Endothelial cell of umbilical vein (primary cell): ENCODE results near the gene DGLUCY. TPM values are rescaled to one million over a fixed set of nuclear protein-coding genes. Genes with fewer than 3 reads are reported as not detected.
A peak's percentile ranks its signal among the peaks of the same experiment; 100 is the strongest.

Experiments
- BruUV-seq: library from RNA; stranded (reverse); fragments of 400-500 nt; replicated peaks from 2 replicates; lab custom pipeline; 2021; lab: Mats Ljungman, UMichigan
- CTCF ChIA-PET: fragments of 300-600, 350-600 bp; sonication (Branson Sonifier 250); formaldehyde crosslinking; loops from one replicate; lab custom pipeline; 2021; ENCODE audit warnings: antibody characterized with exemption, inconsistent platforms; lab: Charles Lee
- POLR2A ChIA-PET: fragments of 300-600, 350-600 bp; sonication (Branson Sonifier 250); formaldehyde crosslinking; loops from one replicate; lab custom pipeline; 2021; ENCODE audit warnings: antibody characterized with exemption, inconsistent platforms; lab: Charles Lee
- DNase-seq: peaks from one replicate; pipeline ENCODE4 v3.0.0-alpha.2; 2011; ENCODE audit warnings: low read depth, low spot score
- FAIRE-seq: peaks from 2 replicates; lab custom pipeline; 2011; peaks lifted over from hg19 to GRCh38; lab: Jason Lieb, UNC
- H2AFZ ChIP-seq: 2 replicates; pipeline ENCODE4 v1.6.0; 2012; ENCODE audit warnings: low read depth, low read length, control low read depth, inconsistent platforms
- H3K27ac ChIP-seq: 2 replicates; pipeline ENCODE4 v1.5.1; 2011; ENCODE audit warnings: low read depth, mild to moderate bottlenecking, control low read depth, low read length, moderate library complexity; ENCODE audit not compliant: insufficient read depth
- H3K27me3 ChIP-seq, 2 experiments: 2 replicates each; pipeline versions ENCODE4 v1.6.0 to v1.6.1; 2011; ENCODE audit warnings: low read length in 2 of 2, mixed read lengths in 1 of 2; ENCODE audit not compliant: control insufficient read depth in 2 of 2, insufficient read depth in 2 of 2
- H3K36me3 ChIP-seq, 2 experiments: 2 replicates in 1 of 2; 3 replicates in 1 of 2; pipeline ENCODE4 v1.5.1; 2011; ENCODE audit warnings: low read length in 2 of 2, mild to moderate bottlenecking in 1 of 2, moderate library complexity in 1 of 2; ENCODE audit not compliant: control insufficient read depth in 2 of 2, insufficient read depth in 2 of 2; ENCODE audit errors: extremely low read depth in 1 of 2
- H3K4me1 ChIP-seq: 3 replicates; pipeline ENCODE4 v1.5.1; 2011; ENCODE audit warnings: mild to moderate bottlenecking, low read length; ENCODE audit not compliant: control insufficient read depth, insufficient read depth; ENCODE audit errors: extremely low read depth
- H3K4me2 ChIP-seq: 2 replicates; pipeline ENCODE4 v1.6.1; 2011; ENCODE audit warnings: low read length, control low read depth, mixed read lengths; ENCODE audit not compliant: insufficient read depth
- H3K4me3 ChIP-seq, 3 experiments: fragments of 200-600 bp in 1 of 3; sonication (generic), shearing (Covaris generic) in 1 of 3; replicated peaks in 1 of 3; 2 replicates each; pipeline ENCODE4 v1.5.1; 2011 to 2016; ENCODE audit warnings: control low read depth in 3 of 3, low read length in 3 of 3, mild to moderate bottlenecking in 2 of 3, inconsistent platforms in 1 of 3, low read depth in 1 of 3, moderate library complexity in 1 of 3; ENCODE audit not compliant: insufficient read depth in 1 of 3
- H3K79me2 ChIP-seq: 2 replicates; pipeline ENCODE4 v1.6.0; 2012; ENCODE audit warnings: low read length, inconsistent platforms; ENCODE audit not compliant: control insufficient read depth, insufficient read depth
- H3K9ac ChIP-seq: replicated peaks from 2 replicates; pipeline ENCODE3; 2011; ENCODE audit warnings: low read length, control low read depth; ENCODE audit not compliant: insufficient read depth; ENCODE audit errors: extremely low read depth
- H3K9me1 ChIP-seq: replicated peaks from 3 replicates; pipeline ENCODE4 v1.6.0; 2011; ENCODE audit warnings: mild to moderate bottlenecking, low read length; ENCODE audit not compliant: control insufficient read depth, insufficient read depth; ENCODE audit errors: extremely low read depth
- H3K9me3 ChIP-seq: replicated peaks from 2 replicates; pipeline ENCODE4 v1.5.1; 2012; ENCODE audit warnings: low read length, inconsistent platforms; ENCODE audit not compliant: control insufficient read depth, insufficient read depth
- H4K20me1 ChIP-seq: replicated peaks from 2 replicates; pipeline ENCODE3; 2011; ENCODE audit warnings: mild to moderate bottlenecking, low read length; ENCODE audit not compliant: control insufficient read depth, insufficient read depth; ENCODE audit errors: extremely low read depth
- EZH2 ChIP-seq: IDR thresholded peaks from 2 replicates; pipeline ENCODE4 v1.6.1; 2012; ENCODE audit warnings: borderline replicate concordance, low read depth, mild to moderate bottlenecking, moderate library complexity, low read length, inconsistent platforms; ENCODE audit not compliant: severe bottlenecking
- FOS ChIP-seq: IDR thresholded peaks from 2 replicates; pipeline ENCODE4 v1.6.1; 2011; ENCODE audit warnings: mild to moderate bottlenecking, low read length, moderate library complexity, borderline replicate concordance; ENCODE audit not compliant: insufficient read depth
- GATA2 ChIP-seq: IDR thresholded peaks from 2 replicates; pipeline ENCODE4 v1.7.0; 2011; ENCODE audit warnings: low read depth, mild to moderate bottlenecking, moderate library complexity, mixed read lengths, low read length; ENCODE audit not compliant: insufficient read length, insufficient read depth
- JUN ChIP-seq: IDR thresholded peaks from 2 replicates; pipeline ENCODE4 v1.6.1; 2011; ENCODE audit warnings: borderline replicate concordance, low read depth; ENCODE audit not compliant: insufficient read length, insufficient read depth
- MYC ChIP-seq: IDR thresholded peaks from one replicate; pipeline ENCODE4 v1.6.1; 2011; ENCODE audit warnings: mild to moderate bottlenecking, low read depth, low read length
- POLR2A ChIP-seq: IDR thresholded peaks from 2 replicates; pipeline ENCODE4 v1.6.1; 2012; ENCODE audit warnings: low read depth, mild to moderate bottlenecking, control low read depth, low read length
- POLR2AphosphoS5 ChIP-seq: IDR thresholded peaks from 2 replicates; pipeline ENCODE4 v1.6.1; 2012; ENCODE audit warnings: low read depth, mild to moderate bottlenecking, control low read depth, low read length, moderate library complexity; ENCODE audit not compliant: insufficient read depth
- dilution Hi-C: fragments of 300-500 bp; cut with MboI; formaldehyde crosslinking; loops from one replicate; pipeline ENCODE4 v1.15.0; 2019; ENCODE audit warnings: low sequenced_read_pairs; ENCODE audit not compliant: extremely low pct_ligation_motif_present
- intact Hi-C: fragments of 100-400 bp; cut with micrococcal nuclease; formaldehyde crosslinking; loops from one replicate; pipeline ENCODE4 v1.10.0; 2022
- polyA plus RNA-seq, 4 experiments: library from polyadenylated mRNA; depleted of rRNA in 3 of 4; stranded (reverse) in 3 of 4; unstranded in 1 of 4; fragments of >200 nt; gene quantifications; 2 replicates each; pipeline versions ENCODE4 v1.2.1 to v1.2.3, GENCODE V29; 2011 to 2012; ENCODE audit warnings: missing spikeins in 1 of 4
- total RNA-seq: library from RNA; stranded (reverse); gene quantifications from 2 replicates; pipeline ENCODE4 v1.2.3, GENCODE V29; 2021
- TF ChIP-seq, protein P1 (sequence below): IDR thresholded peaks from 2 replicates; pipeline ENCODE4 v1.6.1; 2011; ENCODE audit not compliant: insufficient read depth, insufficient read length
- TF ChIP-seq, protein P2 (sequence below), 2 donors: IDR thresholded peaks; 1 replicate in 1 of 2; 2 replicates in 1 of 2; pipeline ENCODE4 v1.5.1; 2011; ENCODE audit warnings: low read length in 2 of 2, mild to moderate bottlenecking in 2 of 2, moderate library complexity in 2 of 2, control low read depth in 1 of 2, inconsistent platforms in 1 of 2, low read depth in 1 of 2; ENCODE audit not compliant: insufficient read depth in 1 of 2; ENCODE audit errors: extremely low read depth in 1 of 2

The DGLUCY gene
- total and polyA plus RNA-seq, 2 donors (not counting 3 experiments of a cell fraction or from before 2014, with no cell fraction given) = 40.9 to 65.6 TPM

DNA sequence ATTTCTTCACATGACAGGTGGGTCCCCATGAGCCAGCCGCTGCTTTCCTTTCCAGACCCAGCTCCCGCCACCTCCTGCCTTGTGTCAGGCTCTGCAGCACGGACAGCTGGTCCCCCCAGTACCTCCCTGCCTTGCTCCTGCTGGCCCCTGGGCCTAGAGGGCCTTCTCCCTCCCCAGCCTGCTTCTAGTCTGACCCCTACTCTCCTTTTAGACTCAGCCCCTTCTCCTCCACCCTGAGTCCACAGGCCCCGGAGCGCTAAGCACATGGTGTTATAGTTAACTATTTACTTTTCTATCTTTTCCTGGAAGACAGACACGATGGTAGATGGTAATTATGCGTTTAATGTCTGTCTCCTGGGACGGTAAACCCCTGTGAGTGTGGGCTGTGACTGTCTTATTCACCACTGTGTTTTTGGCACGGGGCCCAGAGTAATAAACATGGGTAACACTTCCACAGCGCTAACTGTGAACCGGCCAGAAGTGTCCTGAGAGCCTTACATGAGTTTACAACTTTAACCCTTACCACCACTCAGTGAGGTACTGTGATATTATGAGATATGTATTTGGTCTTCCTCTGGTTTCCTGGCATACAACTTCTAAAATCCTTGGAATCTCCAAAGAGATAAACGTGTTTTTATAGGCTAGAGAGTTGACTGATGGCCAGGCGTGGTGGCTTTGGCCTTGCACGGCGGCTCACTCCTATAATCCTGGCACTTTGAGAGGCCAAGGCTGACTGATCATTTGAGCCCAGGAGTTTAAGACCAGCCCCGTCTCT is 41.2 kb downstream of the DGLUCY start:
- no peaks in the 10 kb centered on the region for H3K9me1 ChIP-seq
- BruUV-seq = no TSS peak
- no peak overlapping the region for H3K9ac ChIP-seq
- H4K20me1 ChIP-seq = no peaks in the 10 kb centered on the region
- peaks cover 9% of the 10 kb centered on the region for H3K4me1 ChIP-seq
- no peak overlapping the region for H3K4me3 ChIP-seq
- no peaks in the 10 kb centered on the region for H3K9me3 ChIP-seq
- H2AFZ ChIP-seq = no peak overlapping the region
- no peaks in the 10 kb centered on the region for H3K27me3 ChIP-seq
- peaks cover 4 to 13% of the 10 kb centered on the region in 2 experiments for H3K36me3 ChIP-seq
- no peak overlapping the region for H3K27ac ChIP-seq
- H3K4me2 ChIP-seq = peak overlapping the region; percentile 8
- ChIA-PET CTCF (interaction anchor here (1.0 to 3.8 kb wide), 3 partner anchors 10 to 252 kb away, joined by 3 to 22 read pairs (median 6); no protein-coding TSS in a partner anchor), POLR2A (no interaction called here)
- H3K79me2 ChIP-seq = no peaks in the 10 kb centered on the region
- DNase-seq (peak; percentile 88), FAIRE-seq (peak; percentile 96)
- TF ChIP-seq GATA2 = no peak
- TF ChIP-seq, protein P1, sequence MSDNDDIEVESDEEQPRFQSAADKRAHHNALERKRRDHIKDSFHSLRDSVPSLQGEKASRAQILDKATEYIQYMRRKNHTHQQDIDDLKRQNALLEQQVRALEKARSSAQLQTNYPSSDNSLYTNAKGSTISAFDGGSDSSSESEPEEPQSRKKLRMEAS = no peak
- TF ChIP-seq FOS = no peak
- no peak for TF ChIP-seq EZH2
- no peak for TF ChIP-seq POLR2AphosphoS5
- TF ChIP-seq, protein P2, sequence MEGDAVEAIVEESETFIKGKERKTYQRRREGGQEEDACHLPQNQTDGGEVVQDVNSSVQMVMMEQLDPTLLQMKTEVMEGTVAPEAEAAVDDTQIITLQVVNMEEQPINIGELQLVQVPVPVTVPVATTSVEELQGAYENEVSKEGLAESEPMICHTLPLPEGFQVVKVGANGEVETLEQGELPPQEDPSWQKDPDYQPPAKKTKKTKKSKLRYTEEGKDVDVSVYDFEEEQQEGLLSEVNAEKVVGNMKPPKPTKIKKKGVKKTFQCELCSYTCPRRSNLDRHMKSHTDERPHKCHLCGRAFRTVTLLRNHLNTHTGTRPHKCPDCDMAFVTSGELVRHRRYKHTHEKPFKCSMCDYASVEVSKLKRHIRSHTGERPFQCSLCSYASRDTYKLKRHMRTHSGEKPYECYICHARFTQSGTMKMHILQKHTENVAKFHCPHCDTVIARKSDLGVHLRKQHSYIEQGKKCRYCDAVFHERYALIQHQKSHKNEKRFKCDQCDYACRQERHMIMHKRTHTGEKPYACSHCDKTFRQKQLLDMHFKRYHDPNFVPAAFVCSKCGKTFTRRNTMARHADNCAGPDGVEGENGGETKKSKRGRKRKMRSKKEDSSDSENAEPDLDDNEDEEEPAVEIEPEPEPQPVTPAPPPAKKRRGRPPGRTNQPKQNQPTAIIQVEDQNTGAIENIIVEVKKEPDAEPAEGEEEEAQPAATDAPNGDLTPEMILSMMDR (IDR thresholded peaks at IDR 0.05; ENCODE audit: extremely low read depth in 1 of 2, insufficient read depth in 1 of 2, low read depth in 1 of 2, low read length in 2 of 2) = no peak
- TF ChIP-seq MYC = no peak
- no peak for TF ChIP-seq JUN
- no peak for TF ChIP-seq POLR2A
- intact Hi-C loops = no loop called here
- dilution Hi-C loops = no loop called here
